Stimulated activated CD4-positive, alpha-beta T cell treated with anti-CD3 and anti-CD28 coated beads, Interleukin-1b, Interleukin-23, amount 100 ng/mL, for 24 hours (primary cell): Measurements from ENCODE around the gene TMEM98.
A peak's percentile ranks its signal among the peaks of the same experiment; 100 is the strongest.
"Not testable (repeated sequence)": the region's sequence is repeated elsewhere in the genome, so short reads cannot be mapped to it uniquely, and the experiment has no call there.

ENCODE experiments used
- DNase-seq, 4 experiments: peaks; one replicate each; pipeline ENCODE4 v3.0.0-alpha.2; 2020; ENCODE audit warnings: low read depth in 4 of 4, low spot score in 1 of 4

Gene TMEM98

GRCh38 chr17:32914181-32914580 is 13.8 kb upstream of the TMEM98 start:
- DNase-seq, result no peak

DNA sequence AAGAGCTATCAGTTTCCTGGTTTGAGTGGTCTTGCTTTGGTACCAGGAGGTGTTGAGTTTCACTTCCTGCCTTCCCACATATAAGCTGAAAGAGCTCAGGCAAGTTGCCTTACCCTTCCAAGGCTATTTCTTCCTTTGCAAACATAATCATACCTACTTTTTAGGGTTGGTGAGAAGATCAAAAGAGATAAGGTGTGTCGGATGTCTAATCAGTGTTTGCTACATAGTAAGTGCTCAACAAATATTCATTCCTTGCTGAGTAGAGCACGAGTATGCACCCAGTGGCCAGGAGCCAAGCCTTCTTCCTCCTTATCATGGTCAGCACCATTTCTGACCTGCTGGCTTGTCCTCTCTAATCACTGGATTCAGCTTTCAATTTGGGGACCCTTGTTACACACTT is 12.7 kb upstream of the TMEM98 start:
- DNase-seq, result no peak

DNA sequence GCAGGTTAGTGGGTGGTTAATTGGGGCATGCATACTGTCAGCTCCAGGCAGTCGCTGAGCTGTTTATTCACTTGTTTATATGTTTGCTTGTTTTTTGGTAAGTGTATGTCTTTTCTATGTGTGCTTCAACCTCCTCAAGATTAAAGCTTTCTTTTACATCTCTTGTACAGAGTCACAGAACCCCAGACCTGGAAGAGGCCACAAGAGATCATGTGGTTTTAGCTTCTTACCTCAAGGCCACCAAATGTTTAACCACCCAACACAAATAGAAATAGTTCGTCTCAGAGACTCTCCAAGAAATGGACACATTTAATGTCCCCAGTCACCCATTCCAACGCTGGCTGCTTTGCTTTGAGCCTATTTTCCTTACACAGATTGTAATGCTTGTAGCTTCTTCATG is 11.8 kb upstream of the TMEM98 start:
- DNase-seq, result no peak

GRCh38 chr17:32917081-32917480 is 10.9 kb upstream of the TMEM98 start:
- DNase-seq, result no peak

GRCh38 chr17:32917842-32918241 is 10.1 kb upstream of the TMEM98 start:
- DNase-seq, result no peak

DNA sequence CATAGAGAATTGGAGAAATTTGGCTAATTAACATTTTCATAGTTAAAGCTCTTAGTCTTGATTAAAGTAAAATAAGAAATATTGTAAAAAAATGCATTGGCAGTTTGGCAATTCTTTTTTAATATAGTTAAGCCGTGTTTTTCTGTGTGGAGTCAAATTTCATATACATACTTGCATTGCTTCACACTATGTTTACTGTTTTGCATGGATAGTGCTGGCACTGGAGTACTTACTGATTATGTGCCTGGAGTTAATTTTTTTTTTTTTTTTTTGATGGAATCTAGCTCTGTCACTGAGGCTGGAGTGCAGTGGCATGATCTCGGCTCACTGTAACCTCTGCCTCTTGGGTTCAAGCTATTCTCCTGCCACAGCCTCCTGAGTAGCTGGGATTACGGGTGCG is 8.1 kb upstream of the TMEM98 start:
- not testable (repeated sequence) for DNase-seq

GRCh38 chr17:32920293-32920692 is 7.7 kb upstream of the TMEM98 start:
- DNase-seq, result no peak

GRCh38 chr17:32921017-32921416 is 6.9 kb upstream of the TMEM98 start:
- DNase-seq, result no peak

- DNase-seq, result not testable (repeated sequence)
These were observed 4.0 kb upstream of the TMEM98 start for GRCh38 chr17:32923905-32924304.

GRCh38 chr17:32926183-32926582 is 1.8 kb upstream of the TMEM98 start:
- DNase-seq, result no peak

DNA sequence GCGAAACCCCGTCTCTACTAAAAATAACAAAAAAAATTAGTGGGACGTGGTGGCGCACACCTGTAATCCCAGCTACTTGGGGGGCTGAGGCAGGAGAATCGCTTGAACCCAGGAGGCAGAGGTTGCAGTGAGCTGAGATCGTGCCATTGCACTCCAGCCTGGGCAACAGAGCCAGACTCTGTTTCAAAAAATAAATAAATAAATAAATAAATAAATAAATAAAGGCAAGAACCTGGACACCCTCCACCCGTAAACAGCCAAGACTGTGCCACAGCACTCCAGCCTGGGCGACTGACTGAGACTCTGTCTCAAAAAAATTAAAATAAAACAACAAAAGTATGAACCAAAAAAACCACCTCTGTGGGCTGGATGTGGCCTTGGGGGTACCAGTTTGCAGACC is 1.2 kb upstream of the TMEM98 start:
- not testable (repeated sequence) for DNase-seq

- no peak for DNase-seq
These were observed 691 bp upstream of the TMEM98 start for GRCh38 chr17:32927201-32927723.

DNA sequence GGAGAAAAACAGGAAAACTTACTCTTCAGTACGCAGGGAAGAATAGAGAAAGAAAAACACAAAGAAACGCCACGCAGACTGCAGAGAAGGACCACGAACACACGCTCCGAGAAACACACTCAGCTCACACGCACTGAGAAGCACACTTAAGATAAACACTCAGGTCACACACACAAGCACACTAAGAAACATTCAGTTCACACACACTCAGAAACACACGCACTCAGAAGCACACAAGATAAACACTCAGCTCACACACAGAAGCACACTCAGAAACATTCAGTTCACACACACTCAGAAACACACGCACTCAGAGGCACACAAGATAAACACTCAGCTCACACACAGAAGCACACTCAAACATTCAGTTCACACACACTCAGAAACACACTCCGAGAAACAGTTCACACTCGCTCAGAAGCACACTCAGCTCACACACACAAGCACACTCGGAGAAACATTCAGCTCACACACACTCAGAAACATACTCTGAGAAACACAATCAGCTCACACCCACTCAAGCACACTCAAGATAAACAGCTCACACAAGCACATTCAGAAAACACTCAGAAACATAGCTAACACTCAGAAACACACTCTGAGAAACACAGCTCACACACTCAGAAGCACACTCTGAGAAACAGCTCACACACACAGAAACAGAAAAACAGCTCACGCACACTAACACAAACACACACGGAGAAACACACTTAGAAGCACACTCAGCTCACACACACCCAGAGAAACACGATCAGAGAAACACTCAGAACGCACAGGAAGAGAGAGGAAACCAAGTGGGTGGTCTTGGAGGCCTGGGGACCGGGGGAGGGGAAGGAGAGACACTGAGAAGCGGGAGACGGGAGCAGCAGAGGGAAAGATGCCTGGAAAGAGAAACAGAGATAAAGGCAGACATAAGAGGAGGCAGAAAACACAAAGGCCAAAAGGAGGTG is 908 bp downstream of the TMEM98 start:
- DNase-seq, result no peak

DNA sequence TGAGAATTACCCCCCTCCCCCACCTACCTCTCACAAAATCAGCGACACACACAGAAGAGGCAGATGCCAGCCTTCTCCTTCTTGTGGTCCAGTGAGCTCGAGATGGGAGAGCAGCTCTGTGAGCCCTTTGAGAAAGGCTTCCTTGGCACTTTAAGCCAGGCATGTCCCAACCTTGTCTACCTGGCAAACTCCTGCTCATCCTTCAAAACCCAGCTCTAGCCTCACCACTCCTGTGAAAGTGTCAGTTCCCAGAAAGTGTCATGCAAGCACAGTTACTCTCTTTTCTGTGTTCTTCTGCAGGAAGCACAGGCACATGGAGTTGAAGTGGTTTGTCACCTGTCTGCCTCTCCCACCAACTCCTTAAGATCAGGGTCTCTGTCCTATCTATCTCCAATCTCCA is 1.6 kb downstream of the TMEM98 start:
- no peak for DNase-seq

DNA sequence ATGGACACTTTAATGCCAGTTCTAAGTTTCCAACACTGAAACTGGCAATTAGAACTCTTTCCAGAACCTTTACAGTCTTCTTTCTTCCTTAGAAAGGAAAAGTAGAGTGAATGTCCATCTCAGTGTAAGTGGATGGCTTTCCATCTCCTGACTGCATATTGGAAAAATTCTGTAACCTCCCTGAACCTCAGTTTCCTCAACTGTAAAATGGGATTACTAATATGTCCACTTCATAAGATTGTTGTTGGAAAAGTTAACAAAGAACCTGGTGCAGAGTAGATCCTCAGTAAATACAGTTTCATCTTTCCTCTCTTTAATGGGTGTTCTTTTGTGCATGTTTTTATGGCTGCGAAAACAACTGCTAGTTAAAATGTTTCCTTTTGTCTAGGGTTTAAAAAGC is 2.6 kb downstream of the TMEM98 start:
- no peak for DNase-seq

- no peak for DNase-seq
These were observed 3.7 kb downstream of the TMEM98 start for GRCh38 chr17:32931686-32932085.

DNA sequence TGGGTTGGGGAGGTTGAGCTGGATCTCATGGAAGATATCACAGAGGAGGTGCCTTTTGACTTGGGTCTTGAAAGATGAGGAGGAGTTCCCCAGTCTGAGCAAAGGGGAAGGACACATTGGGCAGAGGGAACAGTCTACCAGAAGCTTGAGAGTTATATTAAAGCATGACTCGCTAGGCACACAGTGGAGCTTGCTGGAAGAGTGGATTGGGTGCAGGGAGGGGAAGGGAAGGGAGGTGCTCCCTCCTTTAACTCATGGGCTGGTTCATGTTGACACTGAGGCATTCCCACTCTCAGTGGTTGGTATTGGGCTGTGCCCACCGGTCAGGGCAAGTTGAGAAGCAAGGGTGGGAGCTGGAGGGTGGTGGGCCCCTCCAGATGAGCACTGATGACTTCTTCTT is 5.9 kb downstream of the TMEM98 start:
- no peak for DNase-seq

DNA sequence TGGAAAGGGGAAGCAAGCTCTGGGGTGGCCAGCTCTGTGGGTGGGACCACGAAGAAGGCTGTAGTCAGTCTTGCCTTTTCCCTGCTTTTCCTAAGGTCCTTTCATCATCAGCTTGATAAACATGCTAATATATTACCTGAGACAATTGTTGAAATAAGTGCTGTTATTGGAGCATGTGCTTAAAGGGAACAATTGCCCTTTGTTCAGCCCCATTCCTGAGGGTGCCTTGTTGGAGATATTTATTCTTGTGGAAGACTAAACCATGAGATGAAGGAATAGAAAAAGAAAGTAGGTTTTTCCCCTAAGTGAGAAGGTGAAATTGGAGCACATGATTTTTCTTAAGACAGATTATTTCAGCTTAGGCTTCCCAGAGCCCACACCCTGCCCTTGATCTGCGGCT is 7.8 kb downstream of the TMEM98 start:
- no peak for DNase-seq

DNA sequence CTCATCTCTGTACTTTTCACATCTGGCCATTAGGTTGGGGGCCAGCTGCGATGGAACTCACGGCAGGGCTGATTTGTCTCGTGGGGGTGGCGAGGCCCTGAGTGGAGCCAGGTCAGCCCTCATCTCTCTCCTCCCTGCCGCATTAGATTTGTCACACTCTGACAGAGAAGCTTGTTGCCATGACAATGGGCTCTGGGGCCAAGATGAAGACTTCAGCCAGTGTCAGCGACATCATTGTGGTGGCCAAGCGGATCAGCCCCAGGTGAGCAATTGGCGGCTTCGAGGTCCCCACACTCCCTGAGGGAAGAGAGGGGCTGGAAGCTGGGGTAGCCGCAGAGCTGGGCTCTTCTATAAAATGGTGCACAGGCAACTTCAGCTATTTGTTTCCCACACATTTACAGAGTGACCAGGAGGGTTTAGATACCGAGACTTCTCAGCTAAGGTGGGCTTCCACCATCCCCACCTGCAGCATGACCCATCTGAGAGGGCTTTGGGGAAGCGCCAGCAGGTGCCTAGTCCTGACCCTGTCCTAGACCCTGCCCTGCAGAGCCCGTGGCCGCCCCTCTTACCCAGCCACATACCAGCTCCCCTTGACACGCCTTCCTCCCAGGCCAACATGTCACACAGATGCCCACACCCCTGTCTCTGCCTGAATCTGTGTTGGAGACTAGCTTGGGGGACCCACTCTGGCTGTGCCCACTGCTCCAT is 8.4 kb downstream of the TMEM98 start:
- no peak for DNase-seq

- peak; percentile 32 to 53 (median 47) for DNase-seq
These were observed 9.0 kb downstream of the TMEM98 start for GRCh38 chr17:32936894-32937500.

DNA sequence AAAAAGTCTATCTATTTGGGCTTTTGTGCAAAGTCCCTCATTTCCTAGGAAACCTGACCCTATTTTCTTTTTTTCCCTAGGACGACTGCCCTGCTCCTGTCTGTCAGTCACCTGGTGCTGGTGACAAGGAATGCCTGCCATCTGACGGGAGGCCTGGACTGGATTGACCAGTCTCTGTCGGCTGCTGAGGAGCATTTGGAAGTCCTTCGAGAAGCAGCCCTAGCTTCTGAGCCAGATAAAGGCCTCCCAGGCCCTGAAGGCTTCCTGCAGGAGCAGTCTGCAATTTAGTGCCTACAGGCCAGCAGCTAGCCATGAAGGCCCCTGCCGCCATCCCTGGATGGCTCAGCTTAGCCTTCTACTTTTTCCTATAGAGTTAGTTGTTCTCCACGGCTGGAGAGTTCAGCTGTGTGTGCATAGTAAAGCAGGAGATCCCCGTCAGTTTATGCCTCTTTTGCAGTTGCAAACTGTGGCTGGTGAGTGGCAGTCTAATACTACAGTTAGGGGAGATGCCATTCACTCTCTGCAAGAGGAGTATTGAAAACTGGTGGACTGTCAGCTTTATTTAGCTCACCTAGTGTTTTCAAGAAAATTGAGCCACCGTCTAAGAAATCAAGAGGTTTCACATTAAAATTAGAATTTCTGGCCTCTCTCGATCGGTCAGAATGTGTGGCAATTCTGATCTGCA is 12.9 kb downstream of the TMEM98 start:
- no peak for DNase-seq
